GM23338 (cell line): ENCODE measurements around the gene AGPAT3. TPM values are rescaled to one million over a fixed set of nuclear protein-coding genes. Genes with fewer than 3 reads are reported as not detected.

Experiments used
- ATAC-seq: fragments of 200-7000 bp; cut with Tn5 transposase; 3 replicates; pipeline ENCODE4 v1.9.1; 2020
- DNase-seq: peaks from one replicate; pipeline ENCODE4 v3.0.0-alpha.2; 2015; ENCODE audit warnings: low spot score
- H2AFZ ChIP-seq: fragments of 200-600 bp; sonication (generic); 2 replicates; pipeline ENCODE4 v1.8.0; 2016; ENCODE audit warnings: antibody characterized with exemption, mild to moderate bottlenecking, moderate library complexity
- H3F3A ChIP-seq: fragments of 200-600 bp; sonication (generic); replicated peaks from 2 replicates; pipeline ENCODE4 v1.8.0; 2017; ENCODE audit warnings: antibody characterized with exemption, mixed run types, low read depth
- H3K27ac ChIP-seq: fragments of 200-600 bp; sonication (generic); 2 replicates; pipeline ENCODE4 v1.6.1; 2016; ENCODE audit warnings: low read depth
- H3K27me3 ChIP-seq: fragments of 200-600 bp; sonication (generic); 2 replicates; pipeline ENCODE4 v1.8.0; 2016; ENCODE audit warnings: mild to moderate bottlenecking, mixed run types, moderate library complexity; ENCODE audit not compliant: insufficient read depth
- H3K36me3 ChIP-seq: fragments of 200-600 bp; sonication (generic); 2 replicates; pipeline ENCODE4 v1.8.0; 2016; ENCODE audit warnings: mild to moderate bottlenecking; ENCODE audit not compliant: insufficient read depth
- H3K4me1 ChIP-seq: fragments of 200-600 bp; sonication (generic); 2 replicates; pipeline ENCODE4 v1.8.0; 2016; ENCODE audit warnings: mild to moderate bottlenecking, moderate library complexity; ENCODE audit not compliant: insufficient read depth
- H3K4me2 ChIP-seq: fragments of 200-600 bp; sonication (generic); 2 replicates; pipeline ENCODE4 v1.7.1; 2017; ENCODE audit warnings: mixed run types
- H3K4me3 ChIP-seq: fragments of 200-600 bp; sonication (generic); 2 replicates; pipeline ENCODE4 v1.6.1; 2016; ENCODE audit warnings: mixed run types
- H3K79me2 ChIP-seq: fragments of 200-600 bp; sonication (generic); replicated peaks from 2 replicates; pipeline ENCODE4 v1.8.0; 2017; ENCODE audit warnings: mild to moderate bottlenecking; ENCODE audit not compliant: insufficient read depth
- H3K9me2 ChIP-seq: fragments of 200-600 bp; sonication (generic); 2 replicates; pipeline ENCODE4 v1.8.0; 2017; ENCODE audit not compliant: insufficient read depth
- H4K20me1 ChIP-seq: fragments of 200-600 bp; sonication (generic); replicated peaks from 2 replicates; pipeline ENCODE4 v1.8.0; 2017; ENCODE audit warnings: mild to moderate bottlenecking; ENCODE audit not compliant: insufficient read depth
- H3K27ac Mint-ChIP-seq: 2 replicates; pipeline ENCODE4 v1.8.0; 2020; ENCODE audit warnings: inconsistent platforms, mild to moderate bottlenecking, moderate library complexity, mixed read lengths
- H3K27me3 Mint-ChIP-seq: 3 replicates; pipeline ENCODE4 v1.8.0; 2022; ENCODE audit warnings: low read depth, mild to moderate bottlenecking, moderate library complexity, mixed read lengths, inconsistent platforms; ENCODE audit not compliant: insufficient read depth, poor library complexity
- H3K36me3 Mint-ChIP-seq: 3 replicates; pipeline ENCODE4 v1.8.0; 2021; ENCODE audit warnings: low read depth, mild to moderate bottlenecking, inconsistent platforms, moderate library complexity, mixed read lengths
- H3K4me1 Mint-ChIP-seq: 3 replicates; pipeline ENCODE4 v1.8.0; 2020; ENCODE audit warnings: mild to moderate bottlenecking, inconsistent platforms, mixed read lengths
- H3K4me3 Mint-ChIP-seq: 3 replicates; pipeline ENCODE4 v1.8.0; 2021; ENCODE audit warnings: moderate library complexity, mild to moderate bottlenecking, inconsistent platforms, mixed read lengths
- H3K9me3 Mint-ChIP-seq: 3 replicates; pipeline ENCODE4 v1.8.0; 2020; ENCODE audit warnings: moderate library complexity, mild to moderate bottlenecking, inconsistent platforms, mixed read lengths
- CREB1 ChIP-seq: fragments of 250-450 bp; sonication (Bioruptor Pico); IDR thresholded peaks from 2 replicates; pipeline ENCODE4 v1.5.0; 2020; ENCODE audit warnings: low read depth, mild to moderate bottlenecking, moderate library complexity
- CTCF ChIP-seq, 2 experiments: fragments of 200-600 bp in 1 of 2; sonication (generic) in 1 of 2; conservative IDR thresholded peaks; 2 replicates each; pipeline versions ENCODE4 v1.5.1 to v1.6.1; 2016 to 2017; ENCODE audit warnings: antibody characterized with exemption in 2 of 2, low read depth in 2 of 2, mild to moderate bottlenecking in 2 of 2, moderate library complexity in 1 of 2
- EZH2 ChIP-seq: fragments of 200-600 bp; sonication (generic); IDR thresholded peaks from one replicate; pipeline ENCODE4 v1.8.0; 2017; ENCODE audit warnings: antibody characterized with exemption, mild to moderate bottlenecking, low read depth; ENCODE audit not compliant: unreplicated experiment
- EZH2phosphoT487 ChIP-seq: fragments of 200-600 bp; sonication (generic); IDR thresholded peaks from one replicate; pipeline ENCODE4 v1.8.1; 2018; ENCODE audit warnings: antibody characterized with exemption; ENCODE audit not compliant: unreplicated experiment
- JUNB ChIP-seq: IDR thresholded peaks from one replicate; pipeline ENCODE4 v1.6.1; 2016; ENCODE audit warnings: antibody characterized with exemption; ENCODE audit not compliant: unreplicated experiment
- NANOG ChIP-seq: IDR thresholded peaks from 2 replicates; pipeline ENCODE4 v1.6.1; 2016; ENCODE audit warnings: antibody characterized with exemption, borderline replicate concordance
- POLR2AphosphoS5 ChIP-seq: IDR thresholded peaks from 2 replicates; pipeline ENCODE4 v1.6.1; 2016; ENCODE audit warnings: antibody characterized with exemption, low read depth
- REST ChIP-seq: IDR thresholded peaks from one replicate; pipeline ENCODE4 v1.6.1; 2018; ENCODE audit warnings: antibody characterized with exemption; ENCODE audit not compliant: unreplicated experiment
- STAT1 ChIP-seq: IDR thresholded peaks from one replicate; pipeline ENCODE4 v1.6.1; 2016; ENCODE audit warnings: antibody characterized with exemption; ENCODE audit not compliant: unreplicated experiment
- ZNF331 ChIP-seq: fragments of 250-450 bp; sonication (Bioruptor Pico); IDR thresholded peaks from 2 replicates; pipeline ENCODE4 v1.5.0; 2020; ENCODE audit warnings: low read depth, mild to moderate bottlenecking, moderate library complexity
- polyA plus RNA-seq: library from polyadenylated mRNA; unstranded; fragments of >200 nt; fragmentation: Nextera tagmentation; extraction: Ambion mirVana; gene quantifications from 2 replicates; pipeline ENCODE4 v1.2.1, GENCODE V29; 2016
- total RNA-seq: library from RNA; depleted of rRNA; stranded (reverse); fragments of >200 nt; shearing (Covaris generic); gene quantifications from 2 replicates; pipeline ENCODE4 v1.2.3, GENCODE V29; 2014
- TF ChIP-seq, protein P1 (sequence below): fragments of 250-450 bp; sonication (Bioruptor Pico); IDR thresholded peaks from 2 replicates; pipeline ENCODE4 v1.5.0; 2020; ENCODE audit warnings: mild to moderate bottlenecking, moderate library complexity

The AGPAT3 gene
- total and polyA plus RNA-seq, 2 experiments from 2014 or later: 2.1 to 6.1 TPM

GRCh38 chr21:43949499-43950208 is 84.6 kb downstream of the AGPAT3 start:
- Mint-ChIP-seq H3K4me1 (no peaks in the 10 kb centered on the region), H3K36me3 (no peaks in the 10 kb centered on the region), H3K27ac (no peak overlapping the region), H3K9me3 (peaks cover 10% of the 10 kb centered on the region), H3K27me3 (peaks cover 8% of the 10 kb centered on the region), H3K4me3 (no peak overlapping the region)
- no peak overlapping the region for H3K4me2 ChIP-seq
- H3K4me3 ChIP-seq: no peak overlapping the region
- H2AFZ ChIP-seq: no peak overlapping the region
- no peaks in the 10 kb centered on the region for H3F3A ChIP-seq
- TF ChIP-seq EZH2phosphoT487: no peak
- no peak for TF ChIP-seq CTCF (conservative IDR thresholded peaks at IDR 0.05; ENCODE audit: low read depth in 2 of 2)
- TF ChIP-seq JUNB: no peak
- no peak for TF ChIP-seq NANOG
- no peak for TF ChIP-seq CREB1 (CRISPR knock-in tag)
- TF ChIP-seq EZH2: no peak
- TF ChIP-seq STAT1: no peak
- TF ChIP-seq POLR2AphosphoS5: no peak
- no peak for TF ChIP-seq ZNF331 (CRISPR knock-in tag)
- TF ChIP-seq REST: no peak
- H3K36me3 ChIP-seq: no peaks in the 10 kb centered on the region
- no peaks in the 10 kb centered on the region for H4K20me1 ChIP-seq
- H3K79me2 ChIP-seq: no peaks in the 10 kb centered on the region
- no peaks in the 10 kb centered on the region for H3K9me2 ChIP-seq
- DNase-seq (no peak), ATAC-seq (no peak)
- H3K4me1 ChIP-seq: no peaks in the 10 kb centered on the region
- H3K27ac ChIP-seq: no peak overlapping the region
- H3K27me3 ChIP-seq: no peaks in the 10 kb centered on the region

DNA sequence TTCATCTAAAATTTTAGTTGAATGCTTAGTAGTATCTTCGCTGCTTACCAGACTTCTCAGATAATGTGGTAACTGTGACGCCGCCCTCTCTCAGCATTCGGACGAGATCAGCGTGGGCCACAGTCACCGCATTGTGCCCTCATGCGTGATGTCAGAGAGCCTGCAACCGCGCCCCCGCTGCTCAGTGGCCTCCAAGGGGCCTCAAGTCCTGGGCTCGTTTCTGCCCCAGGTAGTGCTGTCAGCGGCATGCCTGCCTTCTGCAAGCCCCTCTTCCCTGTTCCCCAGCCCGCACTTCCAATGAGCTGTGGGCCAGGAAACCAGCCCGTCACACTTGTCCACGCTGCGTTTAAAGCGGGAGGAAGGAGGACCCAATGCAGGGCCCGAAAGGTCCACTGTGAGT is 85.5 kb downstream of the AGPAT3 start:
- Histone ChIP-seq H3K4me1 (no peaks in the 10 kb centered on the region), H3F3A (no peaks in the 10 kb centered on the region), H2AFZ (no peak overlapping the region), H3K27ac (no peak overlapping the region), H3K27me3 (no peaks in the 10 kb centered on the region), H3K4me3 (no peak overlapping the region), H3K79me2 (no peaks in the 10 kb centered on the region), H3K4me2 (no peak overlapping the region), H3K9me2 (no peaks in the 10 kb centered on the region), H4K20me1 (no peaks in the 10 kb centered on the region), H3K36me3 (no peaks in the 10 kb centered on the region)
- no peak for DNase-seq
- ATAC-seq: no peak
- no peaks in the 10 kb centered on the region for H3K36me3 Mint-ChIP-seq
- H3K9me3 Mint-ChIP-seq: peaks cover 10% of the 10 kb centered on the region
- no peak overlapping the region for H3K27ac Mint-ChIP-seq
- no peak overlapping the region for H3K4me3 Mint-ChIP-seq
- H3K27me3 Mint-ChIP-seq: peaks cover 8% of the 10 kb centered on the region
- H3K4me1 Mint-ChIP-seq: no peaks in the 10 kb centered on the region
- TF ChIP-seq POLR2AphosphoS5 (no peak), JUNB (no peak)
- TF ChIP-seq, protein P1, sequence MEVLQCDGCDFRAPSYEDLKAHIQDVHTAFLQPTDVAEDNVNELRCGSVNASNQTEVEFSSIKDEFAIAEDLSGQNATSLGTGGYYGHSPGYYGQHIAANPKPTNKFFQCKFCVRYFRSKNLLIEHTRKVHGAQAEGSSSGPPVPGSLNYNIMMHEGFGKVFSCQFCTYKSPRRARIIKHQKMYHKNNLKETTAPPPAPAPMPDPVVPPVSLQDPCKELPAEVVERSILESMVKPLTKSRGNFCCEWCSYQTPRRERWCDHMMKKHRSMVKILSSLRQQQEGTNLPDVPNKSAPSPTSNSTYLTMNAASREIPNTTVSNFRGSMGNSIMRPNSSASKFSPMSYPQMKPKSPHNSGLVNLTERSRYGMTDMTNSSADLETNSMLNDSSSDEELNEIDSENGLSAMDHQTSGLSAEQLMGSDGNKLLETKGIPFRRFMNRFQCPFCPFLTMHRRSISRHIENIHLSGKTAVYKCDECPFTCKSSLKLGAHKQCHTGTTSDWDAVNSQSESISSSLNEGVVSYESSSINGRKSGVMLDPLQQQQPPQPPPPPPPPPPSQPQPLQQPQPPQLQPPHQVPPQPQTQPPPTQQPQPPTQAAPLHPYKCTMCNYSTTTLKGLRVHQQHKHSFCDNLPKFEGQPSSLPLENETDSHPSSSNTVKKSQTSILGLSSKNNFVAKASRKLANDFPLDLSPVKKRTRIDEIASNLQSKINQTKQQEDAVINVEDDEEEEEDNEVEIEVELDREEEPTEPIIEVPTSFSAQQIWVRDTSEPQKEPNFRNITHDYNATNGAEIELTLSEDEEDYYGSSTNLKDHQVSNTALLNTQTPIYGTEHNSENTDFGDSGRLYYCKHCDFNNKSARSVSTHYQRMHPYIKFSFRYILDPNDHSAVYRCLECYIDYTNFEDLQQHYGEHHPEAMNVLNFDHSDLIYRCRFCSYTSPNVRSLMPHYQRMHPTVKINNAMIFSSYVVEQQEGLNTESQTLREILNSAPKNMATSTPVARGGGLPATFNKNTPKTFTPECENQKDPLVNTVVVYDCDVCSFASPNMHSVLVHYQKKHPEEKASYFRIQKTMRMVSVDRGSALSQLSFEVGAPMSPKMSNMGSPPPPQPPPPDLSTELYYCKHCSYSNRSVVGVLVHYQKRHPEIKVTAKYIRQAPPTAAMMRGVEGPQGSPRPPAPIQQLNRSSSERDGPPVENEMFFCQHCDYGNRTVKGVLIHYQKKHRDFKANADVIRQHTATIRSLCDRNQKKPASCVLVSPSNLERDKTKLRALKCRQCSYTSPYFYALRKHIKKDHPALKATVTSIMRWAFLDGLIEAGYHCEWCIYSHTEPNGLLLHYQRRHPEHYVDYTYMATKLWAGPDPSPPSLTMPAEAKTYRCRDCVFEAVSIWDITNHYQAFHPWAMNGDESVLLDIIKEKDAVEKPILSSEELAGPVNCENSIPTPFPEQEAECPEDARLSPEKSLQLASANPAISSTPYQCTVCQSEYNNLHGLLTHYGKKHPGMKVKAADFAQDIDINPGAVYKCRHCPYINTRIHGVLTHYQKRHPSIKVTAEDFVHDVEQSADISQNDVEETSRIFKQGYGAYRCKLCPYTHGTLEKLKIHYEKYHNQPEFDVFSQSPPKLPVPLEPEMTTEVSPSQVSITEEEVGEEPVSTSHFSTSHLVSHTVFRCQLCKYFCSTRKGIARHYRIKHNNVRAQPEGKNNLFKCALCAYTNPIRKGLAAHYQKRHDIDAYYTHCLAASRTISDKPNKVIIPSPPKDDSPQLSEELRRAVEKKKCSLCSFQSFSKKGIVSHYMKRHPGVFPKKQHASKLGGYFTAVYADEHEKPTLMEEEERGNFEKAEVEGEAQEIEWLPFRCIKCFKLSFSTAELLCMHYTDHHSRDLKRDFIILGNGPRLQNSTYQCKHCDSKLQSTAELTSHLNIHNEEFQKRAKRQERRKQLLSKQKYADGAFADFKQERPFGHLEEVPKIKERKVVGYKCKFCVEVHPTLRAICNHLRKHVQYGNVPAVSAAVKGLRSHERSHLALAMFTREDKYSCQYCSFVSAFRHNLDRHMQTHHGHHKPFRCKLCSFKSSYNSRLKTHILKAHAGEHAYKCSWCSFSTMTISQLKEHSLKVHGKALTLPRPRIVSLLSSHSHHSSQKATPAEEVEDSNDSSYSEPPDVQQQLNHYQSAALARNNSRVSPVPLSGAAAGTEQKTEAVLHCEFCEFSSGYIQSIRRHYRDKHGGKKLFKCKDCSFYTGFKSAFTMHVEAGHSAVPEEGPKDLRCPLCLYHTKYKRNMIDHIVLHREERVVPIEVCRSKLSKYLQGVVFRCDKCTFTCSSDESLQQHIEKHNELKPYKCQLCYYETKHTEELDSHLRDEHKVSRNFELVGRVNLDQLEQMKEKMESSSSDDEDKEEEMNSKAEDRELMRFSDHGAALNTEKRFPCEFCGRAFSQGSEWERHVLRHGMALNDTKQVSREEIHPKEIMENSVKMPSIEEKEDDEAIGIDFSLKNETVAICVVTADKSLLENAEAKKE (CRISPR knock-in tag): no peak
